Liver (tissue), 9 donors: ENCODE measurements around the gene EXOSC10. TPM values are rescaled to one million over a fixed set of nuclear protein-coding genes. Genes with fewer than 3 reads are reported as not detected.

Source experiments
- DNase-seq: peaks from one replicate; pipeline ENCODE4 v3.0.0-alpha.2; 2017; ENCODE audit warnings: low spot score
- H3K27ac ChIP-seq, 2 donors: one replicate each; pipeline ENCODE4 v1.7.0; 2013; ENCODE audit warnings: inconsistent platforms in 2 of 2, low read length in 2 of 2, control low read depth in 1 of 2, low read depth in 1 of 2, mild to moderate bottlenecking in 1 of 2
- H3K27me3 ChIP-seq, 4 donors: one replicate each; pipeline versions ENCODE4 v1.6.1 to v1.7.0; 2013; ENCODE audit warnings: low read length in 3 of 4, inconsistent platforms in 1 of 4, mild to moderate bottlenecking in 1 of 4, moderate library complexity in 1 of 4; ENCODE audit not compliant: control insufficient read depth in 4 of 4, insufficient read depth in 4 of 4
- H3K36me3 ChIP-seq, 4 donors: one replicate each; pipeline versions ENCODE4 v1.6.1 to v1.7.0; 2013; ENCODE audit warnings: low read length in 3 of 4, mild to moderate bottlenecking in 3 of 4, low read depth in 1 of 4, moderate library complexity in 1 of 4; ENCODE audit not compliant: control insufficient read depth in 4 of 4, insufficient read depth in 3 of 4
- H3K4me1 ChIP-seq, 4 donors: one replicate each; pipeline versions ENCODE4 v1.6.1 to v1.7.0; 2013; ENCODE audit warnings: low read length in 3 of 4, mild to moderate bottlenecking in 3 of 4, moderate library complexity in 1 of 4; ENCODE audit not compliant: control insufficient read depth in 4 of 4, insufficient read depth in 4 of 4
- H3K4me3 ChIP-seq, 3 donors: one replicate each; pipeline versions ENCODE4 v1.6.1 to v1.7.0; 2013; ENCODE audit warnings: low read length in 3 of 3, control low read depth in 1 of 3, low read depth in 1 of 3, mild to moderate bottlenecking in 1 of 3
- H3K9ac ChIP-seq, 2 donors: one replicate each; pipeline ENCODE4 v1.7.0; 2013; ENCODE audit warnings: low read length in 2 of 2, mild to moderate bottlenecking in 2 of 2, moderate library complexity in 2 of 2, control low read depth in 1 of 2, low read depth in 1 of 2
- H3K9me3 ChIP-seq, 4 donors: one replicate each; pipeline versions ENCODE4 v1.6.1 to v1.7.0; 2013; ENCODE audit warnings: low read length in 3 of 4; ENCODE audit not compliant: control insufficient read depth in 4 of 4
- EGR1 ChIP-seq, 2 donors: IDR thresholded peaks; 2 replicates each; pipeline ENCODE4 v1.6.1; 2016 to 2018; ENCODE audit warnings: antibody characterized with exemption in 2 of 2, low read depth in 2 of 2
- FOXA1 ChIP-seq: IDR thresholded peaks from 2 replicates; pipeline ENCODE4 v1.6.1; 2016; ENCODE audit warnings: antibody characterized with exemption
- FOXA2 ChIP-seq: IDR thresholded peaks from 2 replicates; pipeline ENCODE4 v1.6.1; 2016; ENCODE audit warnings: antibody characterized with exemption
- GABPA ChIP-seq, 2 donors: IDR thresholded peaks in 1 of 2; conservative IDR thresholded peaks in 1 of 2; 2 replicates each; pipeline ENCODE4 v1.6.1; 2016; ENCODE audit warnings: antibody characterized with exemption in 2 of 2, mild to moderate bottlenecking in 1 of 2, moderate library complexity in 1 of 2
- HNF4A ChIP-seq, 2 donors: conservative IDR thresholded peaks; 2 replicates each; pipeline ENCODE4 v1.6.1; 2016; ENCODE audit warnings: antibody characterized with exemption in 2 of 2, mild to moderate bottlenecking in 2 of 2
- HNF4G ChIP-seq: IDR thresholded peaks from 2 replicates; pipeline ENCODE4 v1.6.1; 2016; ENCODE audit warnings: antibody characterized with exemption
- JUND ChIP-seq, 2 donors: IDR thresholded peaks; 2 replicates each; pipeline ENCODE4 v1.6.1; 2016; ENCODE audit warnings: antibody characterized with exemption in 2 of 2
- MAX ChIP-seq: IDR thresholded peaks from 2 replicates; pipeline ENCODE4 v1.6.1; 2016; ENCODE audit warnings: antibody characterized with exemption
- NR2F2 ChIP-seq: IDR thresholded peaks from 2 replicates; pipeline ENCODE4 v1.6.1; 2016; ENCODE audit warnings: antibody characterized with exemption
- RAD21 ChIP-seq, 2 donors: IDR thresholded peaks; 2 replicates each; pipeline ENCODE4 v1.6.1; 2016; ENCODE audit warnings: antibody characterized with exemption in 2 of 2, mild to moderate bottlenecking in 2 of 2
- RXRA ChIP-seq, 2 donors: IDR thresholded peaks; 2 replicates each; pipeline ENCODE4 v1.6.1; 2017 to 2018; ENCODE audit warnings: antibody characterized with exemption in 2 of 2, mild to moderate bottlenecking in 1 of 2
- SP1 ChIP-seq: IDR thresholded peaks from 2 replicates; pipeline ENCODE4 v1.6.1; 2018; ENCODE audit warnings: antibody characterized with exemption, mild to moderate bottlenecking
- TAF1 ChIP-seq: conservative IDR thresholded peaks from 2 replicates; pipeline ENCODE4 v1.6.1; 2016; ENCODE audit warnings: antibody characterized with exemption, mild to moderate bottlenecking
- YY1 ChIP-seq: IDR thresholded peaks from 2 replicates; pipeline ENCODE4 v1.6.1; 2016; ENCODE audit warnings: antibody characterized with exemption, mild to moderate bottlenecking
- ZBTB33 ChIP-seq: IDR thresholded peaks from 2 replicates; pipeline ENCODE4 v1.6.1; 2016; ENCODE audit warnings: antibody characterized with exemption
- WGBS: extraction: QIAGEN DNeasy Blood & Tissue Kit; methylation state at CpG from one replicate; pipeline ENCODE4 v1.1.7; 2013; 5-methylcytosine and 5-hydroxymethylcytosine counted together
- polyA plus RNA-seq, 2 donors: library from polyadenylated mRNA; stranded (reverse) in 1 of 2; unstranded in 1 of 2; fragments of 200-250 nt in 1 of 2; fragments of >200 nt in 1 of 2; fragmentation: Nextera tagmentation in 1 of 2; extraction: Ambion mirVana in 1 of 2; gene quantifications; one replicate each; pipeline versions ENCODE4 v1.2.1 to v1.2.3, GENCODE V29; 2013 to 2015
- total RNA-seq, 2 donors: library from RNA; depleted of rRNA; stranded (reverse); fragments of >200 nt; gene quantifications; one replicate each; pipeline ENCODE4 v1.2.3, GENCODE V29; 2014
- TF ChIP-seq, protein P1 (sequence below): fragments of 150-350 bp; IDR thresholded peaks from 2 replicates; pipeline ENCODE4 v1.5.1; 2017; ENCODE audit warnings: improper control_type of control experiment, low read depth, low read length; ENCODE audit not compliant: missing input control
- TF ChIP-seq, protein P2 (sequence below): IDR thresholded peaks from 2 replicates; pipeline ENCODE4 v1.6.1; 2016; ENCODE audit warnings: antibody characterized with exemption
- TF ChIP-seq, protein P3 (sequence below): IDR thresholded peaks from 2 replicates; pipeline ENCODE4 v1.6.1; 2016; ENCODE audit warnings: antibody characterized with exemption, mild to moderate bottlenecking
- donor health status: healthy.
- donor health status: healthy.
- donor health status: healthy.
- donor health status: healthy.
- donor health status: healthy.

The EXOSC10 gene
- total and polyA plus RNA-seq, 4 donors: 11.3 to 29.2 (median 20.9) TPM

DNA sequence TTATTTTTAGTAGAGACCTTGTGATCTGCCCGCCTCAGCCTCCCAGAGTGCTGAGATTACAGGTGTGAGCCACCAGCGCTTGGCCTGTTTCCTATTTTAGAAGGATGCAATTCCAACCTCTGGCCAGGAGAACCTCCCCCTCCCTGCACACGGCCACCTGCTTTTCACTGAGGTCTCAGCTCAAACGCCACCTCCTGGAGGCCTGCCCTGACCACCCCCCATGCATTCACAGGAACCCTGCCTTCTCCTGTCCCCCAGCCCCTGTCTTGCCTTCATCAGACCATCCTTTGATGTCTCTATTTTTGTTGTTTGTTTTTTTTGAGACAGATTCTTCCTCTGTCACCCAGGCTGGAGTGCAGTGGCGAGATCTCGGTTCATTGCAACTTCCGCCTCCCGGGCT, 42.2 kb downstream of the EXOSC10 start:
- H3K9ac ChIP-seq: no peak overlapping the region
- TF ChIP-seq FOXA1 (no peak), JUND (IDR thresholded peaks at IDR 0.05) (no peak), HNF4A (conservative IDR thresholded peaks at IDR 0.05) (no peak)
- TF ChIP-seq, protein P1, sequence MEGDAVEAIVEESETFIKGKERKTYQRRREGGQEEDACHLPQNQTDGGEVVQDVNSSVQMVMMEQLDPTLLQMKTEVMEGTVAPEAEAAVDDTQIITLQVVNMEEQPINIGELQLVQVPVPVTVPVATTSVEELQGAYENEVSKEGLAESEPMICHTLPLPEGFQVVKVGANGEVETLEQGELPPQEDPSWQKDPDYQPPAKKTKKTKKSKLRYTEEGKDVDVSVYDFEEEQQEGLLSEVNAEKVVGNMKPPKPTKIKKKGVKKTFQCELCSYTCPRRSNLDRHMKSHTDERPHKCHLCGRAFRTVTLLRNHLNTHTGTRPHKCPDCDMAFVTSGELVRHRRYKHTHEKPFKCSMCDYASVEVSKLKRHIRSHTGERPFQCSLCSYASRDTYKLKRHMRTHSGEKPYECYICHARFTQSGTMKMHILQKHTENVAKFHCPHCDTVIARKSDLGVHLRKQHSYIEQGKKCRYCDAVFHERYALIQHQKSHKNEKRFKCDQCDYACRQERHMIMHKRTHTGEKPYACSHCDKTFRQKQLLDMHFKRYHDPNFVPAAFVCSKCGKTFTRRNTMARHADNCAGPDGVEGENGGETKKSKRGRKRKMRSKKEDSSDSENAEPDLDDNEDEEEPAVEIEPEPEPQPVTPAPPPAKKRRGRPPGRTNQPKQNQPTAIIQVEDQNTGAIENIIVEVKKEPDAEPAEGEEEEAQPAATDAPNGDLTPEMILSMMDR: no peak
- TF ChIP-seq, protein P2, sequence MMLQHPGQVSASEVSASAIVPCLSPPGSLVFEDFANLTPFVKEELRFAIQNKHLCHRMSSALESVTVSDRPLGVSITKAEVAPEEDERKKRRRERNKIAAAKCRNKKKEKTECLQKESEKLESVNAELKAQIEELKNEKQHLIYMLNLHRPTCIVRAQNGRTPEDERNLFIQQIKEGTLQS: no peak
- no peaks in the 10 kb centered on the region for H3K9me3 ChIP-seq
- peaks cover 5 to 22% (median 15%) of the 10 kb centered on the region in 4 donors for H3K4me1 ChIP-seq
- H3K27ac ChIP-seq: no peak overlapping the region
- no peaks in the 10 kb centered on the region for H3K27me3 ChIP-seq
- WGBS: 91% methylated on average over 8 of the region's 8 CpGs
- DNase-seq: no peak
- no peak overlapping the region for H3K4me3 ChIP-seq
- H3K36me3 ChIP-seq: peaks cover 0 to 15% (median 6%) of the 10 kb centered on the region in 4 donors

GRCh38 chr1:11056504-11056903, 43.2 kb downstream of the EXOSC10 start:
- WGBS: 93% methylated on average over 7 of the region's 7 CpGs
- H3K4me1 ChIP-seq: peaks cover 5 to 22% (median 15%) of the 10 kb centered on the region in 4 donors
- no peak overlapping the region for H3K27ac ChIP-seq
- no peak for DNase-seq
- H3K27me3 ChIP-seq: no peaks in the 10 kb centered on the region
- H3K9me3 ChIP-seq: no peaks in the 10 kb centered on the region
- no peak for TF ChIP-seq HNF4G
- no peak for TF ChIP-seq EGR1 (IDR thresholded peaks at IDR 0.05; ENCODE audit: low read depth in 2 of 2)
- TF ChIP-seq YY1: no peak
- TF ChIP-seq JUND (IDR thresholded peaks at IDR 0.05): no peak
- no peak overlapping the region for H3K9ac ChIP-seq
- H3K36me3 ChIP-seq: peaks cover 0 to 15% (median 6%) of the 10 kb centered on the region in 4 donors
- no peak overlapping the region for H3K4me3 ChIP-seq

DNA sequence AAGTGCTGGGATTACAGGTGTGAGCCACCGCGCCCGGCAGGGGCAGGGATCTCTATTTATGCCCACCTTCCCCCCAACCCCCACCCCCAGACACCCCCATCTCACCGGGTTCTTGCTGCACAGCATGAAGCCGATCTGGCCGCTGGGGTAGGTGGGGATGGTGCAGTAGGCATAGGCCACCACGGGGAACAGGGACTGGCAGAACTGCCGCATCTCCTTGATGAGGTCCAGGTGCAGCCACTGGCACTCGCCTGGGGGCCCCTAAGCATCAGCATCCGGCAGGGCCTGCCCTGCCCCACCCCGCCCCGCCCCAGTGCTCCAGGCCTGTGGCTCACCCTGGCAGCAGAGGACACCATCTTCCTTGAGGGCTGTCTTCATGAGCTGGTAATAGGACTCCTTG, 44.0 kb downstream of the EXOSC10 start:
- H3K27ac ChIP-seq: no peak overlapping the region
- no peaks in the 10 kb centered on the region for H3K9me3 ChIP-seq
- WGBS: 93% methylated on average over 12 of the region's 12 CpGs
- H3K4me1 ChIP-seq: peaks cover 2 to 19% (median 11%) of the 10 kb centered on the region in 4 donors
- H3K27me3 ChIP-seq: no peaks in the 10 kb centered on the region
- peaks cover 0 to 15% (median 6%) of the 10 kb centered on the region in 4 donors for H3K36me3 ChIP-seq
- no peak overlapping the region for H3K4me3 ChIP-seq
- H3K9ac ChIP-seq: no peak overlapping the region
- DNase-seq: no peak
- TF ChIP-seq MAX: no peak
- no peak for TF ChIP-seq HNF4A (conservative IDR thresholded peaks at IDR 0.05)
- TF ChIP-seq, protein P3, sequence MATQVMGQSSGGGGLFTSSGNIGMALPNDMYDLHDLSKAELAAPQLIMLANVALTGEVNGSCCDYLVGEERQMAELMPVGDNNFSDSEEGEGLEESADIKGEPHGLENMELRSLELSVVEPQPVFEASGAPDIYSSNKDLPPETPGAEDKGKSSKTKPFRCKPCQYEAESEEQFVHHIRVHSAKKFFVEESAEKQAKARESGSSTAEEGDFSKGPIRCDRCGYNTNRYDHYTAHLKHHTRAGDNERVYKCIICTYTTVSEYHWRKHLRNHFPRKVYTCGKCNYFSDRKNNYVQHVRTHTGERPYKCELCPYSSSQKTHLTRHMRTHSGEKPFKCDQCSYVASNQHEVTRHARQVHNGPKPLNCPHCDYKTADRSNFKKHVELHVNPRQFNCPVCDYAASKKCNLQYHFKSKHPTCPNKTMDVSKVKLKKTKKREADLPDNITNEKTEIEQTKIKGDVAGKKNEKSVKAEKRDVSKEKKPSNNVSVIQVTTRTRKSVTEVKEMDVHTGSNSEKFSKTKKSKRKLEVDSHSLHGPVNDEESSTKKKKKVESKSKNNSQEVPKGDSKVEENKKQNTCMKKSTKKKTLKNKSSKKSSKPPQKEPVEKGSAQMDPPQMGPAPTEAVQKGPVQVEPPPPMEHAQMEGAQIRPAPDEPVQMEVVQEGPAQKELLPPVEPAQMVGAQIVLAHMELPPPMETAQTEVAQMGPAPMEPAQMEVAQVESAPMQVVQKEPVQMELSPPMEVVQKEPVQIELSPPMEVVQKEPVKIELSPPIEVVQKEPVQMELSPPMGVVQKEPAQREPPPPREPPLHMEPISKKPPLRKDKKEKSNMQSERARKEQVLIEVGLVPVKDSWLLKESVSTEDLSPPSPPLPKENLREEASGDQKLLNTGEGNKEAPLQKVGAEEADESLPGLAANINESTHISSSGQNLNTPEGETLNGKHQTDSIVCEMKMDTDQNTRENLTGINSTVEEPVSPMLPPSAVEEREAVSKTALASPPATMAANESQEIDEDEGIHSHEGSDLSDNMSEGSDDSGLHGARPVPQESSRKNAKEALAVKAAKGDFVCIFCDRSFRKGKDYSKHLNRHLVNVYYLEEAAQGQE: no peak
- TF ChIP-seq EGR1 (IDR thresholded peaks at IDR 0.05; ENCODE audit: low read depth in 2 of 2): no peak
- no peak for TF ChIP-seq HNF4G
- TF ChIP-seq FOXA2: no peak
- TF ChIP-seq GABPA (IDR thresholded peaks at IDR 0.05 in 1 of 2, conservative IDR thresholded peaks at IDR 0.05 in 1 of 2): no peak
- TF ChIP-seq RXRA (IDR thresholded peaks at IDR 0.05): no peak
- no peak for TF ChIP-seq SP1
- no peak for TF ChIP-seq ZBTB33
- TF ChIP-seq, protein P1: no peak
- TF ChIP-seq TAF1: no peak
- TF ChIP-seq, protein P2: no peak
- TF ChIP-seq YY1: no peak
- no peak for TF ChIP-seq RAD21 (IDR thresholded peaks at IDR 0.05)
- TF ChIP-seq NR2F2: no peak
- TF ChIP-seq JUND (IDR thresholded peaks at IDR 0.05): no peak
